ENCODE data around the gene HAUS7. TPM values are rescaled to one million over a fixed set of nuclear protein-coding genes. Genes with fewer than 3 reads are reported as not detected.

Gene HAUS7
- total RNA-seq, 1 experiment from 2014 or later: 46.5 TPM

DNA sequence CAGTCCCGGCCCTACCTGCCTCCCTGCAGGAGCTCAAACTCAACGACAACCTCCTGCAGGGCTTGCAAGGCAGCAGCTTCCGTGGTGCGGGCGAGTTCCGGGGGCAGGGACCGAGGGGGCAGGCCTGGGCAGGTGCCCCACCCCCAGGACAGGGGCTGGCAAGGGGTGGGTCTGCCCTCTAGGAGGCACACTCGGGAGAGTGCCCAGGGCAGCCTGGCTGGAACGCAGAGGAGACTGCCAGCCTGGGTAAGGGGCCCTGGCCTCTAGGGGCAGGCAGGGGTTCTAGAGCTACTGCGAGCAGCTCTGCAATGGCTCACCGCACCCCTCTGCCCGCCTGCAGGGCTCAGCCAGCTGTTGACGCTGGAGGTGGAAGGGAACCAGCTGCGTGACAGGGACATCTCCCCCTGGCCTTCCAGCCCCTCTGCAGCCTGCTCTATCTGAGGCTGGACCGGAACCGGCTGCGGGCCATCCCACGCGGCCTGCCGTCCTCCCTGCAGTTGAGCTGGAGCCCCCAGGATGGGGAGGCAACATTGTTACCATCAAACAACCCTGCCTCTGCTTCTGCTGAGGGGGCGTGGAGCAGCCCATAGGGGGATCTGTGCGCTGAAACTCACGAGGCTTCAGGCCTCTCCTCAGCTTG is 12.1 kb upstream of the HAUS7 start:
- TF ChIP-seq GABPB1 (CRISPR knock-in tag; IDR thresholded peaks at IDR 0.05): no peak
- TF ChIP-seq, protein P1, sequence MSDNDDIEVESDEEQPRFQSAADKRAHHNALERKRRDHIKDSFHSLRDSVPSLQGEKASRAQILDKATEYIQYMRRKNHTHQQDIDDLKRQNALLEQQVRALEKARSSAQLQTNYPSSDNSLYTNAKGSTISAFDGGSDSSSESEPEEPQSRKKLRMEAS (CRISPR knock-in tag; IDR thresholded peaks at IDR 0.05): no peak
- no peak for TF ChIP-seq MXD4 (CRISPR knock-in tag; IDR thresholded peaks at IDR 0.05; ENCODE audit: borderline replicate concordance)
- TF ChIP-seq MLX (CRISPR knock-in tag; IDR thresholded peaks at IDR 0.05): no peak
- no peak for TF ChIP-seq FOXJ3 (CRISPR knock-in tag; IDR thresholded peaks at IDR 0.05; ENCODE audit: borderline replicate concordance)
- no peak for TF ChIP-seq TP53 (CRISPR knock-in tag; IDR thresholded peaks at IDR 0.05)
- TF ChIP-seq GRHL2 (CRISPR knock-in tag; IDR thresholded peaks at IDR 0.05; ENCODE audit: insufficient replicate concordance, severe bottlenecking): no peak
- ChIA-PET POLR2A (no interaction called here), CTCF (interaction anchor here (0.7 to 2.0 kb wide), 9 partner anchors 9 to 541 kb away, joined by 3 to 10 read pairs (median 4); partner anchors contain the start of gene HAUS7)
- Mint-ChIP-seq H3K27ac (no peak overlapping the region), H3K27me3 (ENCODE audit: low read depth) (peaks cover 4% of the 10 kb centered on the region; the same call in 1 of the 2 replicates), H3K36me3 (no peaks in the 10 kb centered on the region), H3K4me1 (peaks cover 7% of the 10 kb centered on the region), H3K9me3 (no peaks in the 10 kb centered on the region), H3K4me3 (no peak overlapping the region)
- peak; percentile 31 for ATAC-seq
- no peak for DNase-seq (ENCODE audit: low spot score)

DNA sequence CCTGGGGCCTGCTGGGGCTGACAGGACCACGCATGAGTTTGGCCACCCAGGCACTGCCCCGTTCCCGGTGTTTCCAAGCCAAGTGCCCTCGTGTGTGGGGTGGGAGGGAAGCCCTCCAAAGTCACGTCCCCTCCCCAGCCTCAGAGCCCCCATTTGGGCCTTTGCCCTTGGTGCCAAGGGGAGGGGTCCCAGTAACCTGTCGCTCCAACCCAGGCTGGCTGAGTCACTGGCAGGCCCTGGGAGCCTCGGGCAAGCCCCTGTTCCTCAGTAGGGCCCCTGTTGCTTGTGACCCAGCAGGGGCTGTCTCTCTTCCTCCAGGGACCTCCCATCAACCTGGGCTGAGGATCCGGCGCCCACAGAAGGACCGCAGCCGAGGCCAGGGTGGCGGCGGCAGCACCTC is 10.7 kb upstream of the HAUS7 start:
- DNase-seq (ENCODE audit: low spot score): no peak
- TF ChIP-seq GRHL2 (CRISPR knock-in tag; IDR thresholded peaks at IDR 0.05; ENCODE audit: insufficient replicate concordance, severe bottlenecking) (no peak), EMX1 (CRISPR knock-in tag; IDR thresholded peaks at IDR 0.05) (no peak), NR2C2 (CRISPR knock-in tag; IDR thresholded peaks at IDR 0.05) (no peak), FOXP1 (CRISPR knock-in tag; IDR thresholded peaks at IDR 0.05; ENCODE audit: borderline replicate concordance) (no peak), ZNF416 (CRISPR knock-in tag; IDR thresholded peaks at IDR 0.05) (no peak), MYBL2 (CRISPR knock-in tag; IDR thresholded peaks at IDR 0.05) (no peak), ESRRA (CRISPR knock-in tag; IDR thresholded peaks at IDR 0.05; ENCODE audit: borderline replicate concordance) (no peak), TP53 (CRISPR knock-in tag; IDR thresholded peaks at IDR 0.05) (no peak), TCF7 (CRISPR knock-in tag; IDR thresholded peaks at IDR 0.05; ENCODE audit: low read depth) (no peak), NR1H2 (CRISPR knock-in tag; IDR thresholded peaks at IDR 0.05) (no peak), ZNF317 (CRISPR knock-in tag; IDR thresholded peaks at IDR 0.05; ENCODE audit: borderline replicate concordance, low read depth) (no peak), PRRX2 (CRISPR knock-in tag; IDR thresholded peaks at IDR 0.05) (no peak), NR3C1 (CRISPR knock-in tag; conservative IDR thresholded peaks at IDR 0.05; ENCODE audit: low read depth) (no peak)
- TF ChIP-seq, protein P2, sequence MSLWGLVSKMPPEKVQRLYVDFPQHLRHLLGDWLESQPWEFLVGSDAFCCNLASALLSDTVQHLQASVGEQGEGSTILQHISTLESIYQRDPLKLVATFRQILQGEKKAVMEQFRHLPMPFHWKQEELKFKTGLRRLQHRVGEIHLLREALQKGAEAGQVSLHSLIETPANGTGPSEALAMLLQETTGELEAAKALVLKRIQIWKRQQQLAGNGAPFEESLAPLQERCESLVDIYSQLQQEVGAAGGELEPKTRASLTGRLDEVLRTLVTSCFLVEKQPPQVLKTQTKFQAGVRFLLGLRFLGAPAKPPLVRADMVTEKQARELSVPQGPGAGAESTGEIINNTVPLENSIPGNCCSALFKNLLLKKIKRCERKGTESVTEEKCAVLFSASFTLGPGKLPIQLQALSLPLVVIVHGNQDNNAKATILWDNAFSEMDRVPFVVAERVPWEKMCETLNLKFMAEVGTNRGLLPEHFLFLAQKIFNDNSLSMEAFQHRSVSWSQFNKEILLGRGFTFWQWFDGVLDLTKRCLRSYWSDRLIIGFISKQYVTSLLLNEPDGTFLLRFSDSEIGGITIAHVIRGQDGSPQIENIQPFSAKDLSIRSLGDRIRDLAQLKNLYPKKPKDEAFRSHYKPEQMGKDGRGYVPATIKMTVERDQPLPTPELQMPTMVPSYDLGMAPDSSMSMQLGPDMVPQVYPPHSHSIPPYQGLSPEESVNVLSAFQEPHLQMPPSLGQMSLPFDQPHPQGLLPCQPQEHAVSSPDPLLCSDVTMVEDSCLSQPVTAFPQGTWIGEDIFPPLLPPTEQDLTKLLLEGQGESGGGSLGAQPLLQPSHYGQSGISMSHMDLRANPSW (CRISPR knock-in tag; conservative IDR thresholded peaks at IDR 0.05; ENCODE audit: low read depth): no peak
- TF ChIP-seq, protein P3, sequence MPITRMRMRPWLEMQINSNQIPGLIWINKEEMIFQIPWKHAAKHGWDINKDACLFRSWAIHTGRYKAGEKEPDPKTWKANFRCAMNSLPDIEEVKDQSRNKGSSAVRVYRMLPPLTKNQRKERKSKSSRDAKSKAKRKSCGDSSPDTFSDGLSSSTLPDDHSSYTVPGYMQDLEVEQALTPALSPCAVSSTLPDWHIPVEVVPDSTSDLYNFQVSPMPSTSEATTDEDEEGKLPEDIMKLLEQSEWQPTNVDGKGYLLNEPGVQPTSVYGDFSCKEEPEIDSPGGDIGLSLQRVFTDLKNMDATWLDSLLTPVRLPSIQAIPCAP (CRISPR knock-in tag; IDR thresholded peaks at IDR 0.05): no peak
- TF ChIP-seq, protein P4, sequence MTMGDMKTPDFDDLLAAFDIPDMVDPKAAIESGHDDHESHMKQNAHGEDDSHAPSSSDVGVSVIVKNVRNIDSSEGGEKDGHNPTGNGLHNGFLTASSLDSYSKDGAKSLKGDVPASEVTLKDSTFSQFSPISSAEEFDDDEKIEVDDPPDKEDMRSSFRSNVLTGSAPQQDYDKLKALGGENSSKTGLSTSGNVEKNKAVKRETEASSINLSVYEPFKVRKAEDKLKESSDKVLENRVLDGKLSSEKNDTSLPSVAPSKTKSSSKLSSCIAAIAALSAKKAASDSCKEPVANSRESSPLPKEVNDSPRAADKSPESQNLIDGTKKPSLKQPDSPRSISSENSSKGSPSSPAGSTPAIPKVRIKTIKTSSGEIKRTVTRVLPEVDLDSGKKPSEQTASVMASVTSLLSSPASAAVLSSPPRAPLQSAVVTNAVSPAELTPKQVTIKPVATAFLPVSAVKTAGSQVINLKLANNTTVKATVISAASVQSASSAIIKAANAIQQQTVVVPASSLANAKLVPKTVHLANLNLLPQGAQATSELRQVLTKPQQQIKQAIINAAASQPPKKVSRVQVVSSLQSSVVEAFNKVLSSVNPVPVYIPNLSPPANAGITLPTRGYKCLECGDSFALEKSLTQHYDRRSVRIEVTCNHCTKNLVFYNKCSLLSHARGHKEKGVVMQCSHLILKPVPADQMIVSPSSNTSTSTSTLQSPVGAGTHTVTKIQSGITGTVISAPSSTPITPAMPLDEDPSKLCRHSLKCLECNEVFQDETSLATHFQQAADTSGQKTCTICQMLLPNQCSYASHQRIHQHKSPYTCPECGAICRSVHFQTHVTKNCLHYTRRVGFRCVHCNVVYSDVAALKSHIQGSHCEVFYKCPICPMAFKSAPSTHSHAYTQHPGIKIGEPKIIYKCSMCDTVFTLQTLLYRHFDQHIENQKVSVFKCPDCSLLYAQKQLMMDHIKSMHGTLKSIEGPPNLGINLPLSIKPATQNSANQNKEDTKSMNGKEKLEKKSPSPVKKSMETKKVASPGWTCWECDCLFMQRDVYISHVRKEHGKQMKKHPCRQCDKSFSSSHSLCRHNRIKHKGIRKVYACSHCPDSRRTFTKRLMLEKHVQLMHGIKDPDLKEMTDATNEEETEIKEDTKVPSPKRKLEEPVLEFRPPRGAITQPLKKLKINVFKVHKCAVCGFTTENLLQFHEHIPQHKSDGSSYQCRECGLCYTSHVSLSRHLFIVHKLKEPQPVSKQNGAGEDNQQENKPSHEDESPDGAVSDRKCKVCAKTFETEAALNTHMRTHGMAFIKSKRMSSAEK (CRISPR knock-in tag; IDR thresholded peaks at IDR 0.05; ENCODE audit: borderline replicate concordance): no peak
- TF ChIP-seq, protein P1 (CRISPR knock-in tag; IDR thresholded peaks at IDR 0.05): no peak
- TF ChIP-seq, protein P5, sequence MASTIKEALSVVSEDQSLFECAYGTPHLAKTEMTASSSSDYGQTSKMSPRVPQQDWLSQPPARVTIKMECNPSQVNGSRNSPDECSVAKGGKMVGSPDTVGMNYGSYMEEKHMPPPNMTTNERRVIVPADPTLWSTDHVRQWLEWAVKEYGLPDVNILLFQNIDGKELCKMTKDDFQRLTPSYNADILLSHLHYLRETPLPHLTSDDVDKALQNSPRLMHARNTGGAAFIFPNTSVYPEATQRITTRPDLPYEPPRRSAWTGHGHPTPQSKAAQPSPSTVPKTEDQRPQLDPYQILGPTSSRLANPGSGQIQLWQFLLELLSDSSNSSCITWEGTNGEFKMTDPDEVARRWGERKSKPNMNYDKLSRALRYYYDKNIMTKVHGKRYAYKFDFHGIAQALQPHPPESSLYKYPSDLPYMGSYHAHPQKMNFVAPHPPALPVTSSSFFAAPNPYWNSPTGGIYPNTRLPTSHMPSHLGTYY (CRISPR knock-in tag; IDR thresholded peaks at IDR 0.05): no peak
- ChIA-PET CTCF (interaction anchor here (0.8 to 2.0 kb wide), 4 partner anchors 10 to 58 kb away, joined by 3 to 10 read pairs (median 4); partner anchors contain the start of gene HAUS7), POLR2A (no interaction called here)
- no peak overlapping the region for H3K27ac Mint-ChIP-seq
- peaks cover 11% of the 10 kb centered on the region for H3K27me3 Mint-ChIP-seq (ENCODE audit: low read depth)
- ATAC-seq: no peak
- peaks cover 13% of the 10 kb centered on the region for H3K4me1 Mint-ChIP-seq
- H3K4me3 Mint-ChIP-seq: no peak overlapping the region
- no peaks in the 10 kb centered on the region for H3K36me3 Mint-ChIP-seq
- H3K9me3 Mint-ChIP-seq: no peaks in the 10 kb centered on the region

Measured in WTC11 (cell line).